Muscle layer of duodenum (tissue), 2 donors: ENCODE results near the gene YOD1.

Source experiments
- H3K27ac ChIP-seq: one replicate; pipeline ENCODE4 v1.7.0; 2013; ENCODE audit warnings: mild to moderate bottlenecking, low read length
- H3K27me3 ChIP-seq: one replicate; pipeline ENCODE4 v1.7.0; 2013; ENCODE audit warnings: low read depth, mild to moderate bottlenecking, control low read depth, low read length
- H3K36me3 ChIP-seq, 2 donors: one replicate each; pipeline ENCODE4 v1.7.0; 2013; ENCODE audit warnings: low read length in 2 of 2, control low read depth in 1 of 2, mild to moderate bottlenecking in 1 of 2; ENCODE audit not compliant: insufficient read depth in 2 of 2, control insufficient read depth in 1 of 2
- H3K4me1 ChIP-seq, 2 donors: one replicate each; pipeline ENCODE4 v1.7.0; 2013; ENCODE audit warnings: low read length in 2 of 2, mild to moderate bottlenecking in 2 of 2, control low read depth in 1 of 2, moderate library complexity in 1 of 2; ENCODE audit not compliant: insufficient read depth in 2 of 2, control insufficient read depth in 1 of 2
- H3K4me3 ChIP-seq, 2 donors: one replicate each; pipeline ENCODE4 v1.7.0; 2013; ENCODE audit warnings: low read length in 2 of 2, low read depth in 1 of 2, mild to moderate bottlenecking in 1 of 2
- H3K9me3 ChIP-seq, 2 donors: one replicate each; pipeline ENCODE4 v1.7.0; 2013; ENCODE audit warnings: low read length in 2 of 2, control low read depth in 1 of 2, mild to moderate bottlenecking in 1 of 2; ENCODE audit not compliant: control insufficient read depth in 1 of 2
- donor health status: healthy.

Gene YOD1

GRCh38 chr1:207070811-207071210, 19.8 kb upstream of the YOD1 start:
- Histone ChIP-seq H3K27ac (no peak overlapping the region), H3K4me3 (no peak overlapping the region)

GRCh38 chr1:207069858-207070506, 19.0 kb upstream of the YOD1 start:
- H3K36me3 ChIP-seq, result peaks cover 47 to 86% of the 10 kb centered on the region in 2 donors
- H3K9me3 ChIP-seq, result no peaks in the 10 kb centered on the region
- no peak overlapping the region for H3K4me3 ChIP-seq
- H3K4me1 ChIP-seq, result no peaks in the 10 kb centered on the region
- no peak overlapping the region for H3K27ac ChIP-seq
- H3K27me3 ChIP-seq, result no peaks in the 10 kb centered on the region

More at GRCh38 chr1:207070811-207071210, 19.8 kb upstream of the YOD1 start:
- Histone ChIP-seq H3K4me1 (no peaks in the 10 kb centered on the region), H3K36me3 (peaks cover 45 to 80% of the 10 kb centered on the region in 2 donors), H3K9me3 (no peaks in the 10 kb centered on the region), H3K27me3 (no peaks in the 10 kb centered on the region)

GRCh38 chr1:207069061-207069460, 18.1 kb upstream of the YOD1 start:
- no peak overlapping the region for H3K27ac ChIP-seq
- H3K36me3 ChIP-seq, result peaks cover 49 to 85% of the 10 kb centered on the region in 2 donors
- no peak overlapping the region for H3K4me3 ChIP-seq
- H3K4me1 ChIP-seq, result no peaks in the 10 kb centered on the region
- H3K9me3 ChIP-seq, result no peaks in the 10 kb centered on the region
- H3K27me3 ChIP-seq, result no peaks in the 10 kb centered on the region

GRCh38 chr1:207067665-207068064, 16.7 kb upstream of the YOD1 start:
- H3K27me3 ChIP-seq, result no peaks in the 10 kb centered on the region
- H3K27ac ChIP-seq, result peak overlapping the region; percentile 47
- H3K36me3 ChIP-seq, result peaks cover 59 to 87% of the 10 kb centered on the region in 2 donors
- H3K4me3 ChIP-seq, result no peak overlapping the region
- no peaks in the 10 kb centered on the region for H3K9me3 ChIP-seq
- H3K4me1 ChIP-seq, result no peaks in the 10 kb centered on the region

GRCh38 chr1:207067185-207067584, 16.2 kb upstream of the YOD1 start:
- H3K36me3 ChIP-seq, result peaks cover 59 to 88% of the 10 kb centered on the region in 2 donors

GRCh38 chr1:207064561-207064960, 13.6 kb upstream of the YOD1 start:
- Histone ChIP-seq H3K4me1 (no peaks in the 10 kb centered on the region), H3K27me3 (no peaks in the 10 kb centered on the region), H3K9me3 (no peaks in the 10 kb centered on the region), H3K36me3 (peaks cover 47 to 75% of the 10 kb centered on the region in 2 donors), H3K27ac (no peak overlapping the region), H3K4me3 (no peak overlapping the region)

More at GRCh38 chr1:207067185-207067584, 16.2 kb upstream of the YOD1 start:
- no peaks in the 10 kb centered on the region for H3K9me3 ChIP-seq
- H3K27me3 ChIP-seq, result no peaks in the 10 kb centered on the region
- H3K4me3 ChIP-seq, result no peak overlapping the region
- no peaks in the 10 kb centered on the region for H3K4me1 ChIP-seq
- peak overlapping the region; percentile 47 for H3K27ac ChIP-seq

GRCh38 chr1:207063014-207063413, 12.0 kb upstream of the YOD1 start:
- no peaks in the 10 kb centered on the region for H3K9me3 ChIP-seq
- H3K36me3 ChIP-seq, result peaks cover 36 to 62% of the 10 kb centered on the region in 2 donors
- H3K4me3 ChIP-seq, result no peak overlapping the region
- H3K27ac ChIP-seq, result no peak overlapping the region
- H3K4me1 ChIP-seq, result no peaks in the 10 kb centered on the region
- no peaks in the 10 kb centered on the region for H3K27me3 ChIP-seq

GRCh38 chr1:207062058-207062457, 11.1 kb upstream of the YOD1 start:
- H3K27me3 ChIP-seq, result no peaks in the 10 kb centered on the region
- H3K4me3 ChIP-seq, result no peak overlapping the region
- peaks cover 29 to 53% of the 10 kb centered on the region in 2 donors for H3K36me3 ChIP-seq
- no peaks in the 10 kb centered on the region for H3K4me1 ChIP-seq
- no peaks in the 10 kb centered on the region for H3K9me3 ChIP-seq
- no peak overlapping the region for H3K27ac ChIP-seq

GRCh38 chr1:207060596-207060995, 9.6 kb upstream of the YOD1 start:
- no peaks in the 10 kb centered on the region for H3K4me1 ChIP-seq
- H3K4me3 ChIP-seq, result no peak overlapping the region
- peaks cover 26 to 47% of the 10 kb centered on the region in 2 donors for H3K36me3 ChIP-seq
- no peak overlapping the region for H3K27ac ChIP-seq
- no peaks in the 10 kb centered on the region for H3K9me3 ChIP-seq
- H3K27me3 ChIP-seq, result no peaks in the 10 kb centered on the region

GRCh38 chr1:207059881-207060280, 8.9 kb upstream of the YOD1 start:
- H3K4me1 ChIP-seq, result no peaks in the 10 kb centered on the region
- peaks cover 23 to 41% of the 10 kb centered on the region in 2 donors for H3K36me3 ChIP-seq

GRCh38 chr1:207058878-207059867, 8.2 kb upstream of the YOD1 start:
- no peak overlapping the region for H3K27ac ChIP-seq
- no peaks in the 10 kb centered on the region for H3K4me1 ChIP-seq

More at GRCh38 chr1:207059881-207060280, 8.9 kb upstream of the YOD1 start:
- Histone ChIP-seq H3K27me3 (no peaks in the 10 kb centered on the region), H3K9me3 (no peaks in the 10 kb centered on the region), H3K4me3 (no peak overlapping the region), H3K27ac (no peak overlapping the region)

More at GRCh38 chr1:207058878-207059867, 8.2 kb upstream of the YOD1 start:
- no peaks in the 10 kb centered on the region for H3K27me3 ChIP-seq
- H3K9me3 ChIP-seq, result no peaks in the 10 kb centered on the region
- H3K4me3 ChIP-seq, result no peak overlapping the region
- H3K36me3 ChIP-seq, result peaks cover 22 to 36% of the 10 kb centered on the region in 2 donors
